ENCODE measurements around the gene ZNF587. TPM values are rescaled to one million over a fixed set of nuclear protein-coding genes. Genes with fewer than 3 reads are reported as not detected.

The ZNF587 gene
- total RNA-seq, 1 donor from 2014 or later, result 61.3 TPM

DNA sequence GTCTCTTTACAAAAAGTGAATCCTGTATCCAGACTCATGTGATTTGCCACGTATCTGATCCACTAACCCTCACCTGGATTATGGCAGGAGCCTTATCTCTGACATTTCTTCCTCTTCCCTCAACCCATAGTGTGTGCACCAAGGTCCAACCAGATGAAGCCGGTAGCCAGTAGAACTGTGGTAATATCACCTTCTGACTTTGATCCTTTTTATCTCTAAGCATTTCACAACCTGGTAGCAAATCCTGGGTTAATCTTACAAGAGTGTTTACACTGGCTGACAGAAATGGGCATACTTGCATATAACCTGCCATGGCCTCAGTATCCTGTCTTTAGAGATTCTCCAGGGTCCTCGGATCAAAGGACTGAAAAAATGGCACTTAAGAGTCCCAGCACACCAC lies 64.9 kb downstream of the ZNF587 start:
- Mint-ChIP-seq H3K4me3 (peak overlapping the region; percentile 97), H3K27ac (no peak overlapping the region), H3K4me1 (ENCODE audit: unreplicated experiment) (peaks cover 17% of the 10 kb centered on the region), H3K36me3 (peaks cover 55% of the 10 kb centered on the region), H3K9me3 (peaks cover 12% of the 10 kb centered on the region), H3K27me3 (no peaks in the 10 kb centered on the region)
- TF ChIP-seq, protein P1, sequence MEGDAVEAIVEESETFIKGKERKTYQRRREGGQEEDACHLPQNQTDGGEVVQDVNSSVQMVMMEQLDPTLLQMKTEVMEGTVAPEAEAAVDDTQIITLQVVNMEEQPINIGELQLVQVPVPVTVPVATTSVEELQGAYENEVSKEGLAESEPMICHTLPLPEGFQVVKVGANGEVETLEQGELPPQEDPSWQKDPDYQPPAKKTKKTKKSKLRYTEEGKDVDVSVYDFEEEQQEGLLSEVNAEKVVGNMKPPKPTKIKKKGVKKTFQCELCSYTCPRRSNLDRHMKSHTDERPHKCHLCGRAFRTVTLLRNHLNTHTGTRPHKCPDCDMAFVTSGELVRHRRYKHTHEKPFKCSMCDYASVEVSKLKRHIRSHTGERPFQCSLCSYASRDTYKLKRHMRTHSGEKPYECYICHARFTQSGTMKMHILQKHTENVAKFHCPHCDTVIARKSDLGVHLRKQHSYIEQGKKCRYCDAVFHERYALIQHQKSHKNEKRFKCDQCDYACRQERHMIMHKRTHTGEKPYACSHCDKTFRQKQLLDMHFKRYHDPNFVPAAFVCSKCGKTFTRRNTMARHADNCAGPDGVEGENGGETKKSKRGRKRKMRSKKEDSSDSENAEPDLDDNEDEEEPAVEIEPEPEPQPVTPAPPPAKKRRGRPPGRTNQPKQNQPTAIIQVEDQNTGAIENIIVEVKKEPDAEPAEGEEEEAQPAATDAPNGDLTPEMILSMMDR (conservative IDR thresholded peaks at IDR 0.05), result no peak
- no peak for DNase-seq (ENCODE audit: extremely low spot score, unreplicated experiment)

Other genes starting within 250 kb of the ZNF587 start
- 4.8 and 4.9 TPM in 2 replicates for gene ZNF530, start 250.0 kb upstream of the ZNF587 start, total RNA-seq (ENCODE audit: low replicate concordance)
- 24.7 and 27.1 TPM in 2 replicates for gene ZNF134, start 235.6 kb upstream of the ZNF587 start, total RNA-seq (ENCODE audit: low replicate concordance)
- gene ZNF211, start 216.7 kb upstream of the ZNF587 start, total RNA-seq (ENCODE audit: low replicate concordance), result 15.2 and 26.5 TPM in 2 replicates
- gene ZSCAN4, start 180.9 kb upstream of the ZNF587 start, total RNA-seq (ENCODE audit: low replicate concordance), result not detected in 2 replicates
- gene ZNF551, start 167.9 kb upstream of the ZNF587 start, total RNA-seq (ENCODE audit: low replicate concordance), result 14.4 and 16.1 TPM in 2 replicates
- gene ZNF154, start 140.7 kb upstream of the ZNF587 start, total RNA-seq (ENCODE audit: low replicate concordance), result 13.2 and 15.4 TPM in 2 replicates
- gene ZNF671, start 122.2 kb upstream of the ZNF587 start, total RNA-seq (ENCODE audit: low replicate concordance), result 5.9 and 7.8 TPM in 2 replicates
- 23.9 and 29.6 TPM in 2 replicates for gene ZNF776, start 103.0 kb upstream of the ZNF587 start, total RNA-seq (ENCODE audit: low replicate concordance)
- gene ZNF586, start 80.2 kb upstream of the ZNF587 start, total RNA-seq (ENCODE audit: low replicate concordance), result 19.6 and 25.3 TPM in 2 replicates
- gene ZNF552, start 34.9 kb upstream of the ZNF587 start, total RNA-seq (ENCODE audit: low replicate concordance), result 19.0 and 30.4 TPM in 2 replicates
- gene ZNF587B, start 19.6 kb upstream of the ZNF587 start, total RNA-seq (ENCODE audit: low replicate concordance), result 20.9 and 25.5 TPM in 2 replicates
- 28.2 and 38.3 TPM in 2 replicates for gene ZNF814, start 39.2 kb downstream of the ZNF587 start, total RNA-seq (ENCODE audit: low replicate concordance)
- 20.8 and 26.8 TPM in 2 replicates for gene ZNF417, start 66.7 kb downstream of the ZNF587 start, total RNA-seq (ENCODE audit: low replicate concordance)
- 14.3 and 24.6 TPM in 2 replicates for gene ZNF418, start 85.5 kb downstream of the ZNF587 start, total RNA-seq (ENCODE audit: low replicate concordance)
- 10.2 and 10.4 TPM in 2 replicates for gene ZNF256, start 97.8 kb downstream of the ZNF587 start, total RNA-seq (ENCODE audit: low replicate concordance)
- 1.0 and 2.5 TPM in 2 replicates for gene C19orf18, start 124.7 kb downstream of the ZNF587 start, total RNA-seq (ENCODE audit: low replicate concordance)
- gene ZNF606, start 153.0 kb downstream of the ZNF587 start, total RNA-seq (ENCODE audit: low replicate concordance), result 28.1 and 39.1 TPM in 2 replicates
- gene ZSCAN1, start 184.2 kb downstream of the ZNF587 start, total RNA-seq (ENCODE audit: low replicate concordance), result 0.95 and 1.9 TPM in 2 replicates
- gene ZNF135, start 209.4 kb downstream of the ZNF587 start, total RNA-seq (ENCODE audit: low replicate concordance), result 12.0 and 13.1 TPM in 2 replicates
- gene ZSCAN18, start 248.4 kb downstream of the ZNF587 start, total RNA-seq (ENCODE audit: low replicate concordance), result 59.0 and 82.4 TPM in 2 replicates

Data from type B pancreatic cell (in vitro differentiated cells).